H1 (cell line): ENCODE results near the gene RASGEF1C. TPM values are rescaled to one million over a fixed set of nuclear protein-coding genes. Genes with fewer than 3 reads are reported as not detected.

ENCODE experiments used
- CTCF ChIA-PET: fragments of 300-600 bp; sonication (Branson Sonifier 250); formaldehyde crosslinking; loops from one replicate; lab custom pipeline; 2021; ENCODE audit not compliant: partially characterized antibody; lab: Charles Lee
- POLR2A ChIA-PET: fragments of 300-600 bp; sonication (Branson Sonifier 250); formaldehyde crosslinking; loops from one replicate; lab custom pipeline; 2021; ENCODE audit warnings: inconsistent platforms; ENCODE audit not compliant: partially characterized antibody; lab: Charles Lee
- DNase-seq, 2 experiments: peaks; one replicate each; pipeline versions ENCODE4 v3.0.0 to v3.0.0-alpha.2; 2010 to 2022; ENCODE audit warnings: low spot score in 2 of 2, low read depth in 1 of 2, mixed read lengths in 1 of 2
- FAIRE-seq: peaks from 2 replicates; lab custom pipeline; 2011; peaks lifted over from hg19 to GRCh38; lab: Jason Lieb, UNC
- H2AFZ ChIP-seq: 2 replicates; pipeline ENCODE4 v1.8.1; 2012; ENCODE audit warnings: low read length, inconsistent platforms
- H2AK5ac ChIP-seq: 2 replicates; pipeline ENCODE4 v1.6.1; 2013; ENCODE audit warnings: low read depth, low read length
- H2BK120ac ChIP-seq: replicated peaks from 2 replicates; pipeline ENCODE3; 2013; ENCODE audit warnings: low read depth, low read length, inconsistent platforms
- H2BK12ac ChIP-seq: 2 replicates; pipeline ENCODE4 v1.6.1; 2013; ENCODE audit warnings: low read depth, low read length
- H2BK15ac ChIP-seq: 2 replicates; pipeline ENCODE4 v1.6.1; 2013; ENCODE audit warnings: low read length
- H2BK20ac ChIP-seq: 2 replicates; pipeline ENCODE4 v1.6.1; 2013; ENCODE audit warnings: low read length
- H2BK5ac ChIP-seq: 2 replicates; pipeline ENCODE4 v1.6.1; 2013; ENCODE audit warnings: low read depth, low read length
- H3K14ac ChIP-seq: 2 replicates; pipeline ENCODE4 v1.6.1; 2013; ENCODE audit warnings: inconsistent platforms; ENCODE audit not compliant: insufficient read length
- H3K18ac ChIP-seq: 2 replicates; pipeline ENCODE4 v1.6.1; 2013; ENCODE audit warnings: low read length; ENCODE audit errors: extremely low read depth
- H3K23ac ChIP-seq: 2 replicates; pipeline ENCODE4 v1.6.1; 2013; ENCODE audit warnings: inconsistent platforms; ENCODE audit not compliant: insufficient read length
- H3K23me2 ChIP-seq: 2 replicates; pipeline ENCODE4 v1.6.1; 2013; ENCODE audit warnings: low read depth, low read length
- H3K27ac ChIP-seq: 2 replicates; pipeline ENCODE4 v1.6.1; 2011; ENCODE audit warnings: low read depth, low read length, inconsistent platforms
- H3K27me3 ChIP-seq, 4 experiments: replicated peaks in 1 of 4; 1 replicate in 1 of 4; 2 replicates in 3 of 4; pipeline versions ENCODE4 v1.6.1 to v1.8.1; 2011 to 2013; ENCODE audit warnings: low read length in 3 of 4, mild to moderate bottlenecking in 3 of 4, inconsistent platforms in 2 of 4, mixed read lengths in 2 of 4, moderate library complexity in 1 of 4; ENCODE audit not compliant: control insufficient read depth in 3 of 4, insufficient read depth in 3 of 4; ENCODE audit errors: extremely low read depth in 1 of 4
- H3K36me3 ChIP-seq, 4 experiments: 2 replicates each; pipeline versions ENCODE4 v1.6.1 to v1.8.1; 2011 to 2013; ENCODE audit warnings: mild to moderate bottlenecking in 4 of 4, low read length in 3 of 4, moderate library complexity in 2 of 4, control low read depth in 1 of 4, inconsistent platforms in 1 of 4; ENCODE audit not compliant: insufficient read depth in 4 of 4, control insufficient read depth in 2 of 4
- H3K4ac ChIP-seq: replicated peaks from 2 replicates; pipeline ENCODE3; 2013; ENCODE audit warnings: low read length, low read depth, mixed read lengths, inconsistent platforms; ENCODE audit not compliant: insufficient read length
- H3K4me1 ChIP-seq, 4 experiments: replicated peaks in 1 of 4; 1 replicate in 1 of 4; 2 replicates in 3 of 4; pipeline versions ENCODE4 v1.6.1 to v1.8.1; 2011 to 2013; ENCODE audit warnings: low read length in 3 of 4, inconsistent platforms in 2 of 4, mixed read lengths in 1 of 4; ENCODE audit not compliant: insufficient read depth in 4 of 4, control insufficient read depth in 3 of 4
- H3K4me2 ChIP-seq, 2 experiments: 2 replicates each; pipeline versions ENCODE4 v1.6.1 to v1.8.1; 2011 to 2013; ENCODE audit warnings: low read depth in 2 of 2, low read length in 2 of 2, control low read depth in 1 of 2, inconsistent platforms in 1 of 2, mild to moderate bottlenecking in 1 of 2; ENCODE audit not compliant: insufficient read depth in 1 of 2
- H3K4me3 ChIP-seq, 4 experiments: fragments of 200-600, 300-600 bp in 1 of 4; sonication (generic), shearing (Covaris generic), sonication (Bioruptor Twin) in 1 of 4; 2 replicates each; pipeline versions ENCODE4 v1.5.1 to v1.8.1; 2011 to 2016; ENCODE audit warnings: low read length in 4 of 4, low read depth in 3 of 4, control low read depth in 2 of 4, inconsistent platforms in 2 of 4, mild to moderate bottlenecking in 2 of 4, mixed read lengths in 1 of 4, moderate library complexity in 1 of 4; ENCODE audit not compliant: insufficient read depth in 2 of 4; ENCODE audit errors: extremely low read depth in 1 of 4
- H3K56ac ChIP-seq: replicated peaks from 2 replicates; pipeline ENCODE3; 2013; ENCODE audit warnings: low read depth, mild to moderate bottlenecking, mixed read lengths, low read length, inconsistent platforms; ENCODE audit not compliant: insufficient read length
- H3K79me1 ChIP-seq: 2 replicates; pipeline ENCODE4 v1.6.1; 2013; ENCODE audit warnings: low read depth, low read length, control low read depth
- H3K79me2 ChIP-seq, 2 experiments: 2 replicates each; pipeline versions ENCODE4 v1.6.1 to v1.8.1; 2012 to 2013; ENCODE audit warnings: low read length in 2 of 2, mild to moderate bottlenecking in 2 of 2, inconsistent platforms in 1 of 2; ENCODE audit not compliant: insufficient read depth in 2 of 2, control insufficient read depth in 1 of 2
- H3K9ac ChIP-seq, 4 experiments: replicated peaks in 1 of 4; 1 replicate in 1 of 4; 2 replicates in 3 of 4; pipeline versions ENCODE4 v1.6.1 to v1.8.1; 2011 to 2013; ENCODE audit warnings: low read depth in 3 of 4, low read length in 3 of 4, control low read depth in 2 of 4, mild to moderate bottlenecking in 2 of 4, moderate library complexity in 2 of 4, inconsistent platforms in 1 of 4; ENCODE audit errors: extremely low read depth in 1 of 4
- H3K9me3 ChIP-seq, 2 experiments: 2 replicates each; pipeline versions ENCODE4 v1.6.1 to v1.8.1; 2012 to 2013; ENCODE audit warnings: mild to moderate bottlenecking in 2 of 2, moderate library complexity in 2 of 2, control low read depth in 1 of 2, inconsistent platforms in 1 of 2, low read depth in 1 of 2, low read length in 1 of 2, mixed read lengths in 1 of 2; ENCODE audit not compliant: insufficient read depth in 2 of 2
- H4K20me1 ChIP-seq, 2 experiments: replicated peaks in 1 of 2; 2 replicates each; pipeline versions ENCODE3 to v1.8.1; 2011 to 2013; ENCODE audit warnings: inconsistent platforms in 2 of 2, low read length in 2 of 2, mild to moderate bottlenecking in 1 of 2; ENCODE audit not compliant: insufficient read depth in 2 of 2, control insufficient read depth in 1 of 2
- H4K5ac ChIP-seq: 2 replicates; pipeline ENCODE4 v1.6.1; 2013; ENCODE audit warnings: low read length, low read depth, mixed read lengths, inconsistent platforms; ENCODE audit not compliant: insufficient read length
- H4K8ac ChIP-seq: 2 replicates; pipeline ENCODE4 v1.8.0; 2013; ENCODE audit warnings: mild to moderate bottlenecking, moderate library complexity, low read length, inconsistent platforms; ENCODE audit not compliant: insufficient read depth; ENCODE audit errors: extremely low read depth
- H4K91ac ChIP-seq: replicated peaks from 2 replicates; pipeline ENCODE3; 2013; ENCODE audit warnings: low read length, mixed read lengths, inconsistent platforms; ENCODE audit not compliant: insufficient read length
- ASH2L ChIP-seq: fragments of 200-600, 300-600 bp; sonication (generic); IDR thresholded peaks from one replicate; pipeline ENCODE4 v1.7.1; 2017; ENCODE audit warnings: low read length
- CEBPB ChIP-seq: IDR thresholded peaks from 2 replicates; pipeline ENCODE4 v1.6.1; 2012; ENCODE audit warnings: low read depth, low read length
- CTBP2 ChIP-seq: IDR thresholded peaks from 2 replicates; pipeline ENCODE4 v1.7.0; 2011; ENCODE audit warnings: borderline replicate concordance, mild to moderate bottlenecking, moderate library complexity, mixed read lengths, low read length; ENCODE audit not compliant: insufficient read depth, insufficient read length
- EZH2 ChIP-seq: fragments of 200-600 bp; sonication (generic); IDR thresholded peaks from 2 replicates; pipeline ENCODE4 v1.7.1; 2012; ENCODE audit warnings: low read depth, mild to moderate bottlenecking, moderate library complexity, low read length, inconsistent platforms; ENCODE audit not compliant: severe bottlenecking
- FOSL1 ChIP-seq: IDR thresholded peaks from 2 replicates; pipeline ENCODE4 v1.6.1; 2011; ENCODE audit warnings: mild to moderate bottlenecking, low read depth, low read length, moderate library complexity; ENCODE audit not compliant: insufficient read depth
- NANOG ChIP-seq: IDR thresholded peaks from 2 replicates; pipeline ENCODE4 v1.6.1; 2011; ENCODE audit warnings: low read length, low read depth, mild to moderate bottlenecking, inconsistent platforms; ENCODE audit not compliant: insufficient read depth, poor library complexity, severe bottlenecking
- POLR2AphosphoS5 ChIP-seq: IDR thresholded peaks from 2 replicates; pipeline ENCODE4 v1.6.1; 2011; ENCODE audit warnings: low read depth, low read length
- SP1 ChIP-seq: IDR thresholded peaks from 2 replicates; pipeline ENCODE4 v1.6.1; 2011; ENCODE audit warnings: low read depth, low read length
- TCF12 ChIP-seq: IDR thresholded peaks from 2 replicates; pipeline ENCODE4 v1.6.1; 2011; ENCODE audit warnings: low read depth, mild to moderate bottlenecking, low read length
- WGBS, 2 experiments: shearing (Covaris generic) in 1 of 2; methylation state at CpG; one replicate each; pipeline versions ENCODE4 v1.1.6 to v1.1.7; 2013 to 2015; ENCODE audit warnings: low lambda C conversion rate in 2 of 2, mixed read lengths in 2 of 2, inconsistent platforms in 1 of 2, low coverage in 1 of 2, missing lambda C conversion rate in 1 of 2; ENCODE audit not compliant: insufficient replicate concordance in 2 of 2, insufficient coverage in 1 of 2, insufficient read length in 1 of 2; ENCODE audit errors: extremely low coverage in 1 of 2, missing lambda C conversion rate in 1 of 2; 5-methylcytosine and 5-hydroxymethylcytosine counted together
- polyA plus RNA-seq, 7 experiments: library from polyadenylated mRNA; depleted of rRNA in 3 of 7; stranded (reverse) in 5 of 7; unstranded in 2 of 7; fragments of >200 nt in 5 of 7; fragments of 200-250 nt in 2 of 7; gene quantifications; 1 replicate in 5 of 7; 2 replicates in 1 of 7; 4 replicates in 1 of 7; pipeline versions ENCODE4 v1.2.1 to v1.2.3, GENCODE V29; 2011 to 2013; ENCODE audit warnings: missing spikeins in 2 of 7, mixed read lengths in 2 of 7
- total RNA-seq: library from RNA; stranded (reverse); fragmentation: NEBNext Ultra II Directional; extraction: Animal tissue kit (Norgen Biotek cat#: 25700); gene quantifications from 2 replicates; pipeline ENCODE4 v1.2.1, GENCODE V29; 2021
- TF ChIP-seq, protein P1 (sequence below), 3 experiments: IDR thresholded peaks; 1 replicate in 2 of 3; 2 replicates in 1 of 3; pipeline versions ENCODE4 v1.5.1 to v1.6.1; 2011; ENCODE audit warnings: low read length in 3 of 3, mild to moderate bottlenecking in 3 of 3, inconsistent platforms in 2 of 3, low read depth in 1 of 3, moderate library complexity in 1 of 3; ENCODE audit not compliant: insufficient read depth in 1 of 3; ENCODE audit errors: control extremely low read depth in 1 of 3
- TF ChIP-seq, protein P2 (sequence below): IDR thresholded peaks from 2 replicates; pipeline ENCODE4 v1.6.1; 2011; ENCODE audit warnings: low read length, improper control_type of control experiment

RASGEF1C gene
- total and polyA plus RNA-seq, 2 of the 8 experiments (the other 6 are each of a cell fraction or from before 2014, with no cell fraction given), result 0.26 to 0.61 TPM

DNA sequence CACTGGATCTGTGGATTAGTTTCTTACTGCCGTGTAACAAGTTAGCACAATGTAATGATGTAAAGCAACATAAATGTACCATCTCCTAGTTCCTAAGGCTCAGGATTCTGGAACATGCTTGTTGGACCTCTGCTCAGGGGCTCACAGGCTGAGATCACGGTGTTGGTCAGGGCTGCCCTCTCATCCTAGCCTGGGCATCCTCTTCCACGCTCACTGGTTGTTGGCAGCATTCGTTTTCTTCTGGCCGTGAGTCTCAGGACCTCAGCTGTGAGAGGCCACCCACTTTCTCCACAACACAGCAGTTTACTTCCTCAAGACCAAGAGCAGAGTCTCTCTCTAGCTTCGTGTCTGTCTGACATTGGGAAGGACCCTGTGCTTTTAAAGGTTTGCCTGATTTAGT is 17.3 kb downstream of the RASGEF1C start:
- Histone ChIP-seq H3K14ac (no peak overlapping the region), H2BK15ac (no peak overlapping the region), H3K36me3 (no peaks in the 10 kb centered on the region), H3K79me2 (no peaks in the 10 kb centered on the region), H2BK120ac (no peak overlapping the region), H4K20me1 (no peaks in the 10 kb centered on the region), H2BK5ac (no peak overlapping the region), H3K23ac (no peak overlapping the region), H3K4me3 (no peak overlapping the region), H3K79me1 (no peaks in the 10 kb centered on the region), H4K91ac (no peak overlapping the region), H3K18ac (no peak overlapping the region), H2BK12ac (no peak overlapping the region), H3K27ac (no peak overlapping the region), H4K5ac (no peak overlapping the region), H3K4me2 (no peak overlapping the region), H2AFZ (no peak overlapping the region), H3K9ac (no peak overlapping the region), H4K8ac (no peak overlapping the region), H2BK20ac (no peak overlapping the region), H3K27me3 (no peaks in the 10 kb centered on the region), H3K9me3 (no peaks in the 10 kb centered on the region), H3K23me2 (no peaks in the 10 kb centered on the region), H3K56ac (no peak overlapping the region), H2AK5ac (no peak overlapping the region), H3K4ac (no peak overlapping the region), H3K4me1 (no peaks in the 10 kb centered on the region)
- DNase-seq, result no peak
- FAIRE-seq, result no peak
- CTCF ChIA-PET, result interaction anchor here (0.9 kb wide), 1 partner anchor 236 kb away, joined by 3 read pairs; no protein-coding TSS in a partner anchor
- WGBS, 2 experiments, result 66% methylated on average over 6 of the region's 6 CpGs; no CpG with 5 or more reads in 1 of the 2 experiments
- POLR2A ChIA-PET, result no interaction called here
- TF ChIP-seq SP1 (no peak), CTBP2 (no peak), FOSL1 (no peak), TCF12 (no peak), NANOG (no peak), ASH2L (no peak), CEBPB (no peak), EZH2 (no peak), POLR2AphosphoS5 (no peak)
- TF ChIP-seq, protein P1, sequence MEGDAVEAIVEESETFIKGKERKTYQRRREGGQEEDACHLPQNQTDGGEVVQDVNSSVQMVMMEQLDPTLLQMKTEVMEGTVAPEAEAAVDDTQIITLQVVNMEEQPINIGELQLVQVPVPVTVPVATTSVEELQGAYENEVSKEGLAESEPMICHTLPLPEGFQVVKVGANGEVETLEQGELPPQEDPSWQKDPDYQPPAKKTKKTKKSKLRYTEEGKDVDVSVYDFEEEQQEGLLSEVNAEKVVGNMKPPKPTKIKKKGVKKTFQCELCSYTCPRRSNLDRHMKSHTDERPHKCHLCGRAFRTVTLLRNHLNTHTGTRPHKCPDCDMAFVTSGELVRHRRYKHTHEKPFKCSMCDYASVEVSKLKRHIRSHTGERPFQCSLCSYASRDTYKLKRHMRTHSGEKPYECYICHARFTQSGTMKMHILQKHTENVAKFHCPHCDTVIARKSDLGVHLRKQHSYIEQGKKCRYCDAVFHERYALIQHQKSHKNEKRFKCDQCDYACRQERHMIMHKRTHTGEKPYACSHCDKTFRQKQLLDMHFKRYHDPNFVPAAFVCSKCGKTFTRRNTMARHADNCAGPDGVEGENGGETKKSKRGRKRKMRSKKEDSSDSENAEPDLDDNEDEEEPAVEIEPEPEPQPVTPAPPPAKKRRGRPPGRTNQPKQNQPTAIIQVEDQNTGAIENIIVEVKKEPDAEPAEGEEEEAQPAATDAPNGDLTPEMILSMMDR (IDR thresholded peaks at IDR 0.05; ENCODE audit: control extremely low read depth in 1 of 3, insufficient read depth in 1 of 3, low read depth in 1 of 3, low read length in 3 of 3), result no peak
- TF ChIP-seq, protein P2, sequence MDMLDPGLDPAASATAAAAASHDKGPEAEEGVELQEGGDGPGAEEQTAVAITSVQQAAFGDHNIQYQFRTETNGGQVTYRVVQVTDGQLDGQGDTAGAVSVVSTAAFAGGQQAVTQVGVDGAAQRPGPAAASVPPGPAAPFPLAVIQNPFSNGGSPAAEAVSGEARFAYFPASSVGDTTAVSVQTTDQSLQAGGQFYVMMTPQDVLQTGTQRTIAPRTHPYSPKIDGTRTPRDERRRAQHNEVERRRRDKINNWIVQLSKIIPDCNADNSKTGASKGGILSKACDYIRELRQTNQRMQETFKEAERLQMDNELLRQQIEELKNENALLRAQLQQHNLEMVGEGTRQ, result no peak
